HK-2 (cell line): ENCODE measurements around the gene SPATA31D4.
"Not testable (repeated sequence)": the region's sequence is repeated elsewhere in the genome, so short reads cannot be mapped to it uniquely, and the experiment has no call there.

Experiments used
- DNase-seq: peaks from one replicate; pipeline ENCODE4 v3.0.0-alpha.2; 2018; ENCODE audit not compliant: unreplicated experiment

The SPATA31D4 gene

GRCh38 chr9:81928305-81928704, at the start of gene SPATA31D4:
Gene SPATA31D4 (plus strand): TSS chr9:81928428. CDS start chr9:81928514, 86 bp downstream.
- DNase-seq, result not testable (repeated sequence)

DNA sequence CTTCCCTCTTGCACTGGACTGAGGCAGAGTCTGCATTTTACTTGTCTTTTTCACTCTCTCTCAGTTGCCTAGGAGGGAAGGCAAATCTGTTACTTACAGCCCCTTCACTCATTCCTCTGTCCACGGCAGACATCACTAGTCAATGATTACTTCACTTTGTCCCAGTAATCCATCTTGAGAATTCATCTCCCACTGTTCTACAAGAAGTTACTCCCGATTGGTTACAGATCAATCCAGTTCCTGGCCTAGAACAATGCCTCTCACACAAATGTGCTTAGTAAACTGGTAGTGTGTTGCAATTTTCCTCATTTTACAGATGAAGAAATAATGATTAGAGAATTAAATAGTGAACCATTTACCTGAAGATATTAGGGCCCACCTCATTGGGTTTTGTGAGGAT, 49.7 kb upstream of the SPATA31D4 start:
- no peak for DNase-seq

GRCh38 chr9:81879501-81879916, 48.7 kb upstream of the SPATA31D4 start:
- DNase-seq, result no peak

GRCh38 chr9:81885602-81886001, 42.6 kb upstream of the SPATA31D4 start:
- DNase-seq, result no peak

DNA sequence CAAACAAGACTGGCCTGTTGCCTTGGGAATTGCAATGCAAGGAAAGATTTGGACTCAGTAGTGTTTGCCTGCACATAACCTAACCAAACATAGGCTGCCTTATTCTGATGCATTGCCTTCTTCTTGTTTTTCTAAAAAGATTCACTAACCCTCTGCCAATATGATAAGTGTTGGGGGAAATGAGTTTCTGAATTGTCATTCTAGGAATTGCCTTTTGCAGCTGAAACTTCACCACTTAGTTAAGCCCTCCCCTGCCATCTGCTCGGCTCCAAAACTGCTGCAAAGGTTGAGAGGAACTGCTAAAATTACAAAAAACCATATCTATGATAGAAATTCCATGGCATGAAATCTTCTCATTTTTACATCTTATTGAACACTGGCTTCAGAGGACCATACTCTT, 41.6 kb upstream of the SPATA31D4 start:
- no peak for DNase-seq

GRCh38 chr9:81890104-81890503, 38.1 kb upstream of the SPATA31D4 start:
- no peak for DNase-seq

DNA sequence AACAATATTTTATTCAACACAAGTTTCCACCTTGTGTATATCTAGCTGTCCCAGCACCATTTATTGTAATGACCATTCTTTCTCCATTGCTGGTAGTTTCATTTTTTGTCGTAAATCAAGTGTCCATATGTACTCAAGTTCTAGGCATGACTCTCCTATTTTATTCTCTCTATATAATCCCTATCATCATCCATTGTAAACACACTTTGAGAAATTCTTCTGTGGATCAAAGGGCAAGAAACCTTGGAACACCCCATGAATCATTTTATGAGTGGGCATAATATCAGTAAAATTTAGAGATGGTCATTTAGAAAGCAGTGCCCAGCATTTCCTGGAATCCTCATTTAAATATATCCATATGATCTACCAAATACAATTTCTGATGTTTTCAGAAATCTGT, 35.8 kb upstream of the SPATA31D4 start:
- no peak for DNase-seq

GRCh38 chr9:81893929-81894328, 34.3 kb upstream of the SPATA31D4 start:
- no peak for DNase-seq

DNA sequence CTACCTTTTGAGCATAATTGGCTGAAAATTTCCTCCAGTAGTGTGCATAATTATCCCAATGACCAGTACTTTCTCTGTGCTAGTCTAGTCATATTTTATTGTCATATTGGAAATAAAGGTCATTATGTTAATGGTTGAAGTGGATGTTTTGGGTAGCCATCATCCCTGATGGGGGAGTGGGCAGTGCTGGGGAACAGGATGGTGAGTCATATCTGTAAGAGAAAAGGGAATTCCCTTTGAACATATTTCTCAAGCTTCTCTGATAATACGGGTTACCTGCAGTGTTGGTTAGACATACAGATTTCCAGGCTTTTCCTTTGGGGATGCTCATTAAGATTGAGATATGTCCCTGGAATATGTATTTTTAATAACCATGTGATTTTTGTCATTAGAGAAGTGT, 33.3 kb upstream of the SPATA31D4 start:
- no peak for DNase-seq

- no peak for DNase-seq
Observed at GRCh38 chr9:81896070-81896469, 32.2 kb upstream of the SPATA31D4 start.

GRCh38 chr9:81898851-81899250, 29.4 kb upstream of the SPATA31D4 start:
- no peak for DNase-seq

DNA sequence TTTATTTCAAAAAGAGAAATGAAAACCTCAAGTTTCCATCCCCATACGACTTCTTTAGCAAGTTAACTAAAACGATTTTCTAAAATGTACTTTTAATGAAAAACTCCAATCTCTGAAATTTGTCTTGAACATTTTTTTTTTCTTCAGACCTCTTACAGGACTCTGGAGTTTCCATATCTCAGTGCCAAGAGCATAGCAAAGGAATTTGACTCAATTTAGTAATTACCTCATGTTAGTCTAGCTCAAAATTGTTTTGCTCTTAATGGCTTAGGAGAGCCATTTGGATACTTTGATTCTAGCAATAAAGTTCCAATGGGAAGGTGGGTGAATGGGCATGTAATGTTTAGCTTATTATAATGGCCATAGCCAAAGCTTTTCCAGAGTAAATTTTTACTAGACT, 26.0 kb upstream of the SPATA31D4 start:
- DNase-seq, result no peak

GRCh38 chr9:81902626-81903025, 25.6 kb upstream of the SPATA31D4 start:
- DNase-seq, result no peak

GRCh38 chr9:81906671-81907070, 21.6 kb upstream of the SPATA31D4 start:
- no peak for DNase-seq

GRCh38 chr9:81912135-81912534, 16.1 kb upstream of the SPATA31D4 start:
- no peak for DNase-seq

DNA sequence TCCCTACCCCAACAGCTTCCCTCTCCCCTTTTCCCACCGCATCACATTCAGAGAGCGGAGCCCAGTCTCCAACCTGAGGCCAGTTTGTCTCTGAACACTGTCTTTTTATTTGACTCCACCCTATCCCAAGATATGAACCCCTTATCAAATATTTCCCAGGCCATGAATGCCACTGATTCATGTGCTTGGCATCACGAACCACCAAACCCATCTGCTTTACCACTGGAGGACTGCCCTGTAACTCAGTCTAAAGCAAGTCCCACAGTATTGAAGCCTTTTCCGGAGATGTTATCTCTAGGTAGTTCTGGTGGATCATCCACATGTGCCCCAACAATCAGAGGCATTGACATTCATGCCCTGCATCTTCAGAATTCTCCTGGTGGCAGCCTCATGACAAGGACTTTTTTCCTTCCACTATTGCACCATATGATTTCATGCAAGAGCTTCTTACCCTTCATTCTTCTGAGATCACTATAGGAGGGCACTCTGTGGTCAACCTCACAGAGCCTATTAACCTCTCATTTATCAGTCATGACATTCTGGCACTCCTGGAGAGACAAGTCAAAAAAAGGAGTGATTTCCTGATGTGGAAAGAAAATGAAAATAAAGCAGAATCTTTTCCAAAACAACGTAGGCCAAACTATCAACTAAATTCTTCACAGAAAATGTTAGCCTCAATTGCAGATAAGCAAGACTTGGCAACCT, 12.3 kb upstream of the SPATA31D4 start:
- no peak for DNase-seq

DNA sequence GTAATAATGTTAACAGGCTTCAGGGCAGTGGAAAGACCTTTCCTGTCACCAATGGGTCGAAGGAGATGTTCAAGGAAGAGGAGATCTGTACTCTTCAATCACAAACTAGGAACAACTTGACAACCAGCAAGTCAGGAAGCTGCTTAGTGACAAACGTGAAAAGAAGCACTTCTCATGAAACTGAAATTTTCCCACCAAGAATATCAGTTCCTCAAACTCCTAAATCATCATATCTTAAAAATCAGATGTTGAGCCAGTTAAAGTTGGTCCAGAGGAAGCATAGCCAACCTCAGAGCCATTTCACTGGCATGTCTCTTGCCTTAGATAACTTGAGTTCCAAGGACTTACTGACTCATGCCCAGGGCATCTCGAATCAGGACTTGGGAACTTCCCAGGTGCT, 9.7 kb upstream of the SPATA31D4 start:
- DNase-seq, result not testable (repeated sequence)

GRCh38 chr9:81930147-81930546, 1.9 kb downstream of the SPATA31D4 start:
- not testable (repeated sequence) for DNase-seq

DNA sequence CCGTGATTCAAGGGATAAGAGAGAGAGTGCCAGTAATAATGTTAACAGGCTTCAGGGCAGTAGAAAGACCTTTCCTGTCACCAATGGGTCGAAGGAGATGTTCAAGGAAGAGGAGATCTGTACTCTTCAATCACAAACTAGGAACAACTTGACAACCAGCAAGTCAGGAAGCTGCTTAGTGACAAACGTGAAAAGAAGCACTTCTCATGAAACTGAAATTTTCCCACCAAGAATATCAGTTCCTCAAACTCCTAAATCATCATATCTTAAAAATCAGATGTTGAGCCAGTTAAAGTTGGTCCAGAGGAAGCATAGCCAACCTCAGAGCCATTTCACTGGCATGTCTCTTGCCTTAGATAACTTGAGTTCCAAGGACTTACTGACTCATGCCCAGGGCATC, 5.3 kb downstream of the SPATA31D4 start:
- DNase-seq, result not testable (repeated sequence)

GRCh38 chr9:81943393-81943792, 15.2 kb downstream of the SPATA31D4 start, which contains the start of gene SPATA31D3:
Gene SPATA31D3 (plus strand): TSS chr9:81943500. CDS start chr9:81943586, 86 bp downstream.
- DNase-seq, result not testable (repeated sequence)

DNA sequence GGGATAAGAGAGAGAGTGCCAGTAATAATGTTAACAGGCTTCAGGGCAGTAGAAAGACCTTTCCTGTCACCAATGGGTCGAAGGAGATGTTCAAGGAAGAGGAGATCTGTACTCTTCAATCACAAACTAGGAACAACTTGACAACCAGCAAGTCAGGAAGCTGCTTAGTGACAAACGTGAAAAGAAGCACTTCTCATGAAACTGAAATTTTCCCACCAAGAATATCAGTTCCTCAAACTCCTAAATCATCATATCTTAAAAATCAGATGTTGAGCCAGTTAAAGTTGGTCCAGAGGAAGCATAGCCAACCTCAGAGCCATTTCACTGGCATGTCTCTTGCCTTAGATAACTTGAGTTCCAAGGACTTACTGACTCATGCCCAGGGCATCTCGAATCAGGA, 20.4 kb downstream of the SPATA31D4 start:
- DNase-seq, result not testable (repeated sequence)

DNA sequence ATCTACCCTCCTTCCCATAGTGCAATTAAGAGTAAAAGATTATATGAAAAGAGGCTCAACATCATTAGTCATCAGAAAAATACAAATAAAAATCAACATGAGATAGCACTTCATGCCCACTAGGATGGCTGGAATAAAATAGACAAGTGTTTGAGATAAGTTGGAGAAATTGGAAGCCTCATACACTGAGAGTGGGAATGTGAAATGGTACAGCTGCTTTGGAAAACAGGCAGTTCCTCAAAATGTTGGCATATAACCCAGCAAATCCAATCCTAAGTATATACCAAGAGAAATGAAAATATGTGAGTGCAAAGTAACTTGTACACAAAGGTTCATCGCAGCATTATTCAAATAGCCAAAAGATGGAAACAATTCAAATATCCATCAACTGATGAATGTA, 24.9 kb downstream of the SPATA31D4 start:
- DNase-seq, result no peak

DNA sequence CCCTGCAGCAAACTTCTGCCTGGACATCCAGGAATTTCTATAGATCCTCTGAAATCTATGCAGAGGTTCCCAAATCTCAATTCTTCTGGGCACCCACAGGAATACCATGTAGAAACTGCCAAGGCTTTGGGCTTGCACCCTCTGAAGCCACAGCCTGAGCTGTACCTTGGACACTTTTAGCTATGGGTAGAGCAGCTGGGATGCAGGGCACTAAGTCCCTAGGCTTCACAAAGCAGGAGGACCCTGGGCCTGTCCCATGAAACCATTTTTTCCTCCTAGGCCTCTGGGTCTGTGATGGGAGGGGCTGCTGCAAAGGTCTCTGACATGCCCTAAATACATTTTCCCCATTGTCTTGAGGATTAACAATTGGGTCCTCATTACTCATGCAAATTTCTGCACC, 27.4 kb downstream of the SPATA31D4 start:
- no peak for DNase-seq
